Right lobe of liver (tissue), 4 donors: Measurements from ENCODE around the gene SLC25A13.

Experiments
- POLR2A ChIP-seq: fragments of 450-650 bp; IDR thresholded peaks from one replicate; pipeline ENCODE4 v1.6.1; 2017; ENCODE audit warnings: antibody characterized with exemption, mild to moderate bottlenecking
- TF ChIP-seq, protein P1 (sequence below), 4 donors: fragments of 200-600 bp in 3 of 4; fragments of 450-650 bp in 1 of 4; IDR thresholded peaks; one replicate each; pipeline versions ENCODE4 v1.5.1 to v1.8.0; 2016 to 2022; ENCODE audit warnings: antibody characterized with exemption in 4 of 4, mild to moderate bottlenecking in 2 of 4
- donor health status: DM: no; HTN: no; CAD: no.
- donor health status: DM: no; HTN: no; CAD: no.
- donor health status: DM: no; HTN: yes; CAD: no.

- TF ChIP-seq, protein P1, sequence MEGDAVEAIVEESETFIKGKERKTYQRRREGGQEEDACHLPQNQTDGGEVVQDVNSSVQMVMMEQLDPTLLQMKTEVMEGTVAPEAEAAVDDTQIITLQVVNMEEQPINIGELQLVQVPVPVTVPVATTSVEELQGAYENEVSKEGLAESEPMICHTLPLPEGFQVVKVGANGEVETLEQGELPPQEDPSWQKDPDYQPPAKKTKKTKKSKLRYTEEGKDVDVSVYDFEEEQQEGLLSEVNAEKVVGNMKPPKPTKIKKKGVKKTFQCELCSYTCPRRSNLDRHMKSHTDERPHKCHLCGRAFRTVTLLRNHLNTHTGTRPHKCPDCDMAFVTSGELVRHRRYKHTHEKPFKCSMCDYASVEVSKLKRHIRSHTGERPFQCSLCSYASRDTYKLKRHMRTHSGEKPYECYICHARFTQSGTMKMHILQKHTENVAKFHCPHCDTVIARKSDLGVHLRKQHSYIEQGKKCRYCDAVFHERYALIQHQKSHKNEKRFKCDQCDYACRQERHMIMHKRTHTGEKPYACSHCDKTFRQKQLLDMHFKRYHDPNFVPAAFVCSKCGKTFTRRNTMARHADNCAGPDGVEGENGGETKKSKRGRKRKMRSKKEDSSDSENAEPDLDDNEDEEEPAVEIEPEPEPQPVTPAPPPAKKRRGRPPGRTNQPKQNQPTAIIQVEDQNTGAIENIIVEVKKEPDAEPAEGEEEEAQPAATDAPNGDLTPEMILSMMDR (IDR thresholded peaks at IDR 0.05), result no peak
- no peak for TF ChIP-seq POLR2A
Measured at GRCh38 chr7:96233084-96233483, 88.8 kb downstream of the SLC25A13 start.
